A549 (cell line): ENCODE results near the gene ARID5B. TPM values are rescaled to one million over a fixed set of nuclear protein-coding genes. Genes with fewer than 3 reads are reported as not detected.

ENCODE experiments used
- ATAC-seq, 2 experiments: fragments of 200-7000 bp in 1 of 2; fragments of >200 bp in 1 of 2; cut with Nextera tagmentation in 1 of 2; cut with Tn5 transposase in 1 of 2; 3 replicates each; pipeline versions ENCODE4 v1.8.0 to v1.9.1; 2018 to 2020; ENCODE audit warnings: mild to moderate bottlenecking in 1 of 2, moderate library complexity in 1 of 2
- CTCF ChIA-PET: fragments of 300-600 bp; sonication (Branson Sonifier 250); formaldehyde crosslinking; extraction: SDS; loops from one replicate; lab custom pipeline; 2021; ENCODE audit warnings: antibody characterized with exemption, inconsistent platforms; lab: Yijun Ruan, JAX
- POLR2A ChIA-PET: fragments of 350-600 bp; formaldehyde crosslinking; extraction: SDS; loops from one replicate; lab custom pipeline; 2021; ENCODE audit warnings: antibody characterized with exemption, inconsistent platforms; lab: Yijun Ruan, JAX
- DNase-seq, 2 experiments: peaks; one replicate each; pipeline versions ENCODE4 v3.0.0 to v3.0.0-alpha.2; 2011 to 2016; ENCODE audit warnings: low read depth in 1 of 2, low spot score in 1 of 2
- FAIRE-seq: peaks from 2 replicates; lab custom pipeline; 2011; peaks lifted over from hg19 to GRCh38; lab: Jason Lieb, UNC
- H3K27ac ChIP-seq, 2 experiments: fragments of >200 bp; sonication (Bioruptor Twin); formaldehyde crosslinking; 3 replicates each; pipeline ENCODE4 v1.5.1; 2016 to 2017
- H3K4me1 ChIP-seq: fragments of >200 bp; sonication (Bioruptor Twin); formaldehyde crosslinking; 3 replicates; pipeline ENCODE4 v1.6.1; 2016
- H3K4me2 ChIP-seq: fragments of >200 bp; sonication (Bioruptor Twin); formaldehyde crosslinking; 3 replicates; pipeline ENCODE4 v1.6.1; 2016
- H3K4me3 ChIP-seq: fragments of >200 bp; sonication (Bioruptor Twin); formaldehyde crosslinking; 3 replicates; pipeline ENCODE4 v1.5.1; 2016
- H3K9me3 ChIP-seq: fragments of >200 bp; sonication (Bioruptor Twin); formaldehyde crosslinking; 3 replicates; pipeline ENCODE4 v1.6.1; 2016
- ATOH8 ChIP-seq: fragments of 250-450 bp; sonication (Bioruptor Pico); IDR thresholded peaks from 2 replicates; pipeline ENCODE4 v1.5.0; 2020; ENCODE audit warnings: low read depth, mild to moderate bottlenecking, moderate library complexity
- BHLHE40 ChIP-seq: IDR thresholded peaks from 2 replicates; pipeline ENCODE4 v1.6.1; 2012; ENCODE audit warnings: low read depth, low read length, inconsistent platforms
- CBX8 ChIP-seq: fragments of 200-600 bp; sonication (generic); IDR thresholded peaks from 2 replicates; pipeline ENCODE4 v1.6.1; 2016
- EHF ChIP-seq: fragments of 250-450 bp; sonication (Bioruptor Pico); IDR thresholded peaks from 2 replicates; pipeline ENCODE4 v1.5.0; 2020; ENCODE audit warnings: mild to moderate bottlenecking
- EP300 ChIP-seq, 2 experiments: fragments of >200 bp; sonication (Bioruptor Twin); formaldehyde crosslinking; IDR thresholded peaks; 2 replicates in 1 of 2; 3 replicates in 1 of 2; pipeline ENCODE4 v1.6.1; 2016 to 2017
- HOXB13 ChIP-seq: fragments of 250-450 bp; sonication (Bioruptor Pico); IDR thresholded peaks from 2 replicates; pipeline ENCODE4 v1.5.0; 2020; ENCODE audit warnings: low read depth, mild to moderate bottlenecking, moderate library complexity
- JUN ChIP-seq, 2 experiments: fragments of >200 bp; sonication (Bioruptor Twin); formaldehyde crosslinking; IDR thresholded peaks; 2 replicates in 1 of 2; 3 replicates in 1 of 2; pipeline ENCODE4 v1.6.1; 2016 to 2017
- MAZ ChIP-seq: fragments of 150-350 bp; IDR thresholded peaks from 2 replicates; pipeline ENCODE4 v1.6.1; 2014; ENCODE audit warnings: antibody characterized with exemption, low read depth, low read length, borderline replicate concordance
- NFE2L2 ChIP-seq: fragments of 150-350 bp; conservative IDR thresholded peaks from 2 replicates; pipeline ENCODE4 v1.6.1; 2014; ENCODE audit warnings: low read length
- NR3C1 ChIP-seq: fragments of >200 bp; sonication (Bioruptor Twin); formaldehyde crosslinking; IDR thresholded peaks from 3 replicates; pipeline ENCODE4 v1.6.1; 2017
- PBX3 ChIP-seq: IDR thresholded peaks from 2 replicates; pipeline ENCODE4 v1.6.1; 2012
- POLR2AphosphoS2 ChIP-seq: conservative IDR thresholded peaks from 2 replicates; pipeline ENCODE4 v1.6.1; 2012; ENCODE audit warnings: low read length, improper control_type of control experiment, inconsistent platforms
- RCOR1 ChIP-seq: fragments of 150-350 bp; IDR thresholded peaks from 2 replicates; pipeline ENCODE4 v1.6.1; 2014; ENCODE audit warnings: antibody characterized with exemption, low read length, low read depth
- RFX5 ChIP-seq: fragments of 450-650 bp; IDR thresholded peaks from 2 replicates; pipeline ENCODE4 v1.7.1; 2014; ENCODE audit warnings: antibody characterized with exemption, mild to moderate bottlenecking, moderate library complexity
- SMC3 ChIP-seq: fragments of >200 bp; sonication (Bioruptor Twin); formaldehyde crosslinking; IDR thresholded peaks from 3 replicates; pipeline ENCODE4 v1.6.1; 2018; ENCODE audit warnings: inconsistent platforms
- TP53 ChIP-seq: fragments of 250-450 bp; sonication (Bioruptor Pico); IDR thresholded peaks from 2 replicates; pipeline ENCODE4 v1.5.0; 2021; ENCODE audit warnings: mild to moderate bottlenecking, moderate library complexity
- ZC3H11A ChIP-seq: fragments of 450-650 bp; IDR thresholded peaks from 2 replicates; pipeline ENCODE4 v1.6.1; 2014; ENCODE audit warnings: antibody characterized with exemption, mild to moderate bottlenecking
- ZNF302 ChIP-seq: fragments of 250-450 bp; sonication (Bioruptor Pico); IDR thresholded peaks from 2 replicates; pipeline ENCODE4 v1.9.0; 2021; ENCODE audit warnings: inconsistent platforms, mild to moderate bottlenecking, moderate library complexity
- WGBS: methylation state at CpG from one replicate; pipeline ENCODE4 v1.1.6; 2017; ENCODE audit errors: missing lambda C conversion rate; 5-methylcytosine and 5-hydroxymethylcytosine counted together
- polyA plus RNA-seq, 4 experiments: library from polyadenylated mRNA; depleted of rRNA in 3 of 4; stranded (reverse); fragments of >200 nt; fragmentation: RNase III in 1 of 4; extraction: RNeasy Plus Mini Kit Qiagen cat#74134 plus additional on column Dnase treatment in 1 of 4; gene quantifications; 2 replicates in 3 of 4; 3 replicates in 1 of 4; pipeline ENCODE4 v1.2.3, GENCODE V29; 2011 to 2017
- TF ChIP-seq, protein P1 (sequence below): fragments of 200-600 bp; sonication (generic); IDR thresholded peaks from 2 replicates; pipeline ENCODE4 v1.6.1; 2016; ENCODE audit warnings: antibody characterized with exemption, mild to moderate bottlenecking, moderate library complexity
- TF ChIP-seq, protein P2 (sequence below): IDR thresholded peaks from 2 replicates; pipeline ENCODE4 v1.6.1; 2012; ENCODE audit warnings: low read depth, borderline replicate concordance

ARID5B gene
- polyA plus RNA-seq, 2 of the 4 experiments (the other 2 are of a cell fraction) = 0.75 to 1.6 TPM

DNA sequence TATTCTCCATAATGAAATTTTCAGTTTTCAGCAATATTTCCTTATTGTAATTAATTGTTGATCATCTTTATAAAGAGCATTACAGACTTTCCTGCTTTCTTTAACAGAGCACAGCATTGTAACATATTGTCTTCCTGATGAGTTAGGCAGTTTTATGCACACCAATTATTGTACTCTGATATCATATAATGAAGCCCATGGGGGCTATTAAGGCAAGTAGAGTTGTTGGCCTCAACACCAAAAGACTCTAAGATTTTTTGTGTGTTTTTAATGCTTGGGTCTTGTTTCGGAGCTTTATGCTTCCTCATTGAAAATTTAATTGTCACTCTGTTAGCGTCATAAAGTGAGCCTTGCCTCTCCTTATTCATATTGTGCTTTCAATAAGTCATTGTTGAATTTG is 49.2 kb upstream of the ARID5B start:
- POLR2A ChIA-PET = no interaction called here
- no peaks in the 10 kb centered on the region for H3K9me3 ChIP-seq
- CTCF ChIA-PET = interaction anchor here (0.7 to 1.5 kb wide), 2 partner anchors 45 to 94 kb away, joined by 3 to 5 read pairs; no protein-coding TSS in a partner anchor
- no peak overlapping the region for H3K27ac ChIP-seq
- FAIRE-seq (no peak), ATAC-seq (no peak), DNase-seq (no peak)
- H3K4me3 ChIP-seq = no peak overlapping the region
- 88% methylated on average over 2 of the region's 2 CpGs for WGBS
- no peaks in the 10 kb centered on the region for H3K4me1 ChIP-seq
- TF ChIP-seq PBX3 = no peak
- TF ChIP-seq POLR2AphosphoS2 = no peak
- no peak for TF ChIP-seq SMC3
- TF ChIP-seq, protein P1, sequence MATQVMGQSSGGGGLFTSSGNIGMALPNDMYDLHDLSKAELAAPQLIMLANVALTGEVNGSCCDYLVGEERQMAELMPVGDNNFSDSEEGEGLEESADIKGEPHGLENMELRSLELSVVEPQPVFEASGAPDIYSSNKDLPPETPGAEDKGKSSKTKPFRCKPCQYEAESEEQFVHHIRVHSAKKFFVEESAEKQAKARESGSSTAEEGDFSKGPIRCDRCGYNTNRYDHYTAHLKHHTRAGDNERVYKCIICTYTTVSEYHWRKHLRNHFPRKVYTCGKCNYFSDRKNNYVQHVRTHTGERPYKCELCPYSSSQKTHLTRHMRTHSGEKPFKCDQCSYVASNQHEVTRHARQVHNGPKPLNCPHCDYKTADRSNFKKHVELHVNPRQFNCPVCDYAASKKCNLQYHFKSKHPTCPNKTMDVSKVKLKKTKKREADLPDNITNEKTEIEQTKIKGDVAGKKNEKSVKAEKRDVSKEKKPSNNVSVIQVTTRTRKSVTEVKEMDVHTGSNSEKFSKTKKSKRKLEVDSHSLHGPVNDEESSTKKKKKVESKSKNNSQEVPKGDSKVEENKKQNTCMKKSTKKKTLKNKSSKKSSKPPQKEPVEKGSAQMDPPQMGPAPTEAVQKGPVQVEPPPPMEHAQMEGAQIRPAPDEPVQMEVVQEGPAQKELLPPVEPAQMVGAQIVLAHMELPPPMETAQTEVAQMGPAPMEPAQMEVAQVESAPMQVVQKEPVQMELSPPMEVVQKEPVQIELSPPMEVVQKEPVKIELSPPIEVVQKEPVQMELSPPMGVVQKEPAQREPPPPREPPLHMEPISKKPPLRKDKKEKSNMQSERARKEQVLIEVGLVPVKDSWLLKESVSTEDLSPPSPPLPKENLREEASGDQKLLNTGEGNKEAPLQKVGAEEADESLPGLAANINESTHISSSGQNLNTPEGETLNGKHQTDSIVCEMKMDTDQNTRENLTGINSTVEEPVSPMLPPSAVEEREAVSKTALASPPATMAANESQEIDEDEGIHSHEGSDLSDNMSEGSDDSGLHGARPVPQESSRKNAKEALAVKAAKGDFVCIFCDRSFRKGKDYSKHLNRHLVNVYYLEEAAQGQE = no peak
- no peak for TF ChIP-seq ATOH8 (CRISPR knock-in tag)
- TF ChIP-seq JUN (IDR thresholded peaks at IDR 0.05) = no peak
- TF ChIP-seq EP300 (IDR thresholded peaks at IDR 0.05) = no peak
- TF ChIP-seq HOXB13 (CRISPR knock-in tag) = no peak
- TF ChIP-seq EHF (CRISPR knock-in tag) = no peak
- TF ChIP-seq NR3C1 = no peak
- no peak for TF ChIP-seq NFE2L2
- TF ChIP-seq, all 56 proteins: peak for 0
- no peak overlapping the region for H3K4me2 ChIP-seq

- 56% methylated on average over 3 of the region's 3 CpGs for WGBS
- ChIA-PET POLR2A (no interaction called here), CTCF (no interaction called here)
- Histone ChIP-seq H3K4me2 (no peak overlapping the region), H3K4me3 (no peak overlapping the region), H3K27ac (no peak overlapping the region), H3K4me1 (no peaks in the 10 kb centered on the region), H3K9me3 (no peaks in the 10 kb centered on the region)
- FAIRE-seq (no peak), ATAC-seq (no peak), DNase-seq (no peak)
- TF ChIP-seq RCOR1 (no peak), JUN (IDR thresholded peaks at IDR 0.05) (no peak), NR3C1 (no peak), TP53 (no peak)
- TF ChIP-seq, protein P2, sequence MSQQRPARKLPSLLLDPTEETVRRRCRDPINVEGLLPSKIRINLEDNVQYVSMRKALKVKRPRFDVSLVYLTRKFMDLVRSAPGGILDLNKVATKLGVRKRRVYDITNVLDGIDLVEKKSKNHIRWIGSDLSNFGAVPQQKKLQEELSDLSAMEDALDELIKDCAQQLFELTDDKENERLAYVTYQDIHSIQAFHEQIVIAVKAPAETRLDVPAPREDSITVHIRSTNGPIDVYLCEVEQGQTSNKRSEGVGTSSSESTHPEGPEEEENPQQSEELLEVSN = no peak
These were observed 45.7 kb upstream of the ARID5B start for GRCh38 chr10:61855771-61856170.

DNA sequence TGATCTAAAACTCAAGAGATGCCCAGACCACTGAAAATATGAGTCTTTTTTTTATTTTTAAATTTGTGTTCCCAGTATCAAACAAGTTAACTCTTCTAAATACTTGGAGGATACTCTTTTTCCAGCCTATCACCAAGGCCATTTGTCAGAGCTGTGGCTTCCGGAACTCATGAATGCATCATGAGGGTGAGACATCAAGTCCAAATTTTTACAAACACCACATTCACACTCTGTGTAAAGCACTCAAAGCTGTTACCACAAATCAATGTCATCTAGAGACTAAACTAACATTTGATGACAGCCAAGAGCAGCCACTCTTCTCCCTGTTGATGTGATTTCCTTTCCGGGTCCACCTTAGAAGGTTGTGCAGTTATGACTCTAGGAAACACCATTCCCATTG is 43.8 kb upstream of the ARID5B start:
- TF ChIP-seq BHLHE40 = no peak
- TF ChIP-seq ZC3H11A = no peak
- TF ChIP-seq JUN (IDR thresholded peaks at IDR 0.05) = no peak
- no peak for TF ChIP-seq CBX8
- TF ChIP-seq POLR2AphosphoS2 = no peak
- no peak for TF ChIP-seq MAZ
- no peak for TF ChIP-seq ZNF302
- no peak for TF ChIP-seq RFX5
- POLR2A ChIA-PET = no interaction called here
- WGBS = 90% methylated on average over 2 of the region's 2 CpGs
- DNase-seq = no peak
- H3K27ac ChIP-seq = no peak overlapping the region
- CTCF ChIA-PET = no interaction called here
- FAIRE-seq = no peak
- no peak for ATAC-seq
- H3K4me3 ChIP-seq = no peak overlapping the region
- H3K4me1 ChIP-seq = no peaks in the 10 kb centered on the region
- H3K9me3 ChIP-seq = no peaks in the 10 kb centered on the region
- H3K4me2 ChIP-seq = no peak overlapping the region
